ENCODE measurements around the gene PCBD1. TPM values are rescaled to one million over a fixed set of nuclear protein-coding genes. Genes with fewer than 3 reads are reported as not detected.

Gene PCBD1
- total RNA-seq, 1 donor from 2014 or later = 118 TPM

- intact Hi-C loops (cut with DNase I) = loop anchor here (10.0 kb wide), 1 partner anchor 70 kb away; the partner anchor contains the start of gene SGPL1
- H3K4me3 ChIP-seq = no peak overlapping the region
- TF ChIP-seq, protein P1, sequence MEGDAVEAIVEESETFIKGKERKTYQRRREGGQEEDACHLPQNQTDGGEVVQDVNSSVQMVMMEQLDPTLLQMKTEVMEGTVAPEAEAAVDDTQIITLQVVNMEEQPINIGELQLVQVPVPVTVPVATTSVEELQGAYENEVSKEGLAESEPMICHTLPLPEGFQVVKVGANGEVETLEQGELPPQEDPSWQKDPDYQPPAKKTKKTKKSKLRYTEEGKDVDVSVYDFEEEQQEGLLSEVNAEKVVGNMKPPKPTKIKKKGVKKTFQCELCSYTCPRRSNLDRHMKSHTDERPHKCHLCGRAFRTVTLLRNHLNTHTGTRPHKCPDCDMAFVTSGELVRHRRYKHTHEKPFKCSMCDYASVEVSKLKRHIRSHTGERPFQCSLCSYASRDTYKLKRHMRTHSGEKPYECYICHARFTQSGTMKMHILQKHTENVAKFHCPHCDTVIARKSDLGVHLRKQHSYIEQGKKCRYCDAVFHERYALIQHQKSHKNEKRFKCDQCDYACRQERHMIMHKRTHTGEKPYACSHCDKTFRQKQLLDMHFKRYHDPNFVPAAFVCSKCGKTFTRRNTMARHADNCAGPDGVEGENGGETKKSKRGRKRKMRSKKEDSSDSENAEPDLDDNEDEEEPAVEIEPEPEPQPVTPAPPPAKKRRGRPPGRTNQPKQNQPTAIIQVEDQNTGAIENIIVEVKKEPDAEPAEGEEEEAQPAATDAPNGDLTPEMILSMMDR (IDR thresholded peaks at IDR 0.05) = no peak
- DNase-seq (no peak), ATAC-seq (no peak)
- no peaks in the 10 kb centered on the region for H3K9me3 ChIP-seq
- H3K36me3 ChIP-seq = peaks cover 38% of the 10 kb centered on the region
- no peak overlapping the region for H3K27ac ChIP-seq
- no peaks in the 10 kb centered on the region for H3K27me3 ChIP-seq (ENCODE audit: low read depth)
- peaks cover 28% of the 10 kb centered on the region for H3K4me1 ChIP-seq
These were observed 3.6 kb downstream of the PCBD1 start for GRCh38 chr10:70884741-70885140.

GRCh38 chr10:70880077-70880534, 8.3 kb downstream of the PCBD1 start:
- H3K27me3 ChIP-seq (ENCODE audit: low read depth) = no peaks in the 10 kb centered on the region
- no peak overlapping the region for H3K4me3 ChIP-seq
- ATAC-seq (peak; percentile 84 to 93), DNase-seq (peak; percentile 74)
- no peak overlapping the region for H3K27ac ChIP-seq
- no peaks in the 10 kb centered on the region for H3K9me3 ChIP-seq
- H3K4me1 ChIP-seq = no peaks in the 10 kb centered on the region
- intact Hi-C loops (cut with DNase I) = loop anchor here (10.0 kb wide), 1 partner anchor 65 kb away; the partner anchor contains the start of gene SGPL1
- peaks cover 61% of the 10 kb centered on the region for H3K36me3 ChIP-seq
- TF ChIP-seq, protein P1 (IDR thresholded peaks at IDR 0.05) = peak; percentile 92

DNA sequence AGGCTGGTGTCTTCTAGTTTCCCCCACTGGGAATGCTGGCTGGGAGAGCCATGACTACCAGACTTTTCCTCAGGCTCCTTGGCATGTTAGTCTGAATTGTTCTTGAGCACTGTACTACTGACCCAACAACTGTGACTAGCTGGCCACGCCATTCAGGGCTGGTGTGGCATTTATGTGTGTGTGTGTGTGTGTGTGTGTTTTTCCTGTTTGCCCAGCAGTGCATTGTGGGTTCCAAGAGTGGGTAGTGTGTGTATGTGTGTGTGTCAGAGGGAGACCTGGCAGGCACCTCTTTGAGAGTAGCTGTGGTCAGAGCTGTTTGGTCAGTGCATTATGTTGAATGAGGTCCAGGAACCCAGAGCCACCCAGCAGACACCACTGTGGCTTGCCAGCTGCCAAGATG, 9.2 kb downstream of the PCBD1 start:
- no peaks in the 10 kb centered on the region for H3K27me3 ChIP-seq (ENCODE audit: low read depth)
- no peak overlapping the region for H3K4me3 ChIP-seq
- H3K36me3 ChIP-seq = peaks cover 52% of the 10 kb centered on the region
- no peaks in the 10 kb centered on the region for H3K9me3 ChIP-seq
- DNase-seq (no peak), ATAC-seq (no peak)
- intact Hi-C loops (cut with DNase I) = no loop called here
- H3K4me1 ChIP-seq = no peaks in the 10 kb centered on the region
- H3K27ac ChIP-seq = no peak overlapping the region
- TF ChIP-seq, protein P1 (IDR thresholded peaks at IDR 0.05) = no peak

- DNase-seq (no peak), ATAC-seq (no peak)
- Histone ChIP-seq H3K9me3 (no peaks in the 10 kb centered on the region), H3K27ac (no peak overlapping the region), H3K36me3 (peaks cover 74% of the 10 kb centered on the region), H3K4me1 (no peaks in the 10 kb centered on the region), H3K4me3 (no peak overlapping the region), H3K27me3 (ENCODE audit: low read depth) (no peaks in the 10 kb centered on the region)
- TF ChIP-seq, protein P1 (IDR thresholded peaks at IDR 0.05) = no peak
- intact Hi-C loops (cut with DNase I) = no loop called here
These were observed 14.3 kb downstream of the PCBD1 start for GRCh38 chr10:70874061-70874460.

GRCh38 chr10:70872291-70872690, 16.1 kb downstream of the PCBD1 start:
- peaks cover 67% of the 10 kb centered on the region for H3K36me3 ChIP-seq
- DNase-seq = no peak
- TF ChIP-seq, protein P1 (IDR thresholded peaks at IDR 0.05) = no peak

More at GRCh38 chr10:70872291-70872690, 16.1 kb downstream of the PCBD1 start:
- peaks cover 1% of the 10 kb centered on the region for H3K4me1 ChIP-seq
- H3K27me3 ChIP-seq (ENCODE audit: low read depth) = no peaks in the 10 kb centered on the region
- H3K27ac ChIP-seq = no peak overlapping the region
- no peak for ATAC-seq
- H3K9me3 ChIP-seq = no peaks in the 10 kb centered on the region
- H3K4me3 ChIP-seq = no peak overlapping the region
- intact Hi-C loops (cut with DNase I) = no loop called here

Measured in lower lobe of right lung (tissue), 2 donors.